Measurements from ENCODE around the gene G6PC1.
"Not testable (repeated sequence)": the region's sequence is repeated elsewhere in the genome, so short reads cannot be mapped to it uniquely, and the experiment has no call there.

The G6PC1 gene

DNA sequence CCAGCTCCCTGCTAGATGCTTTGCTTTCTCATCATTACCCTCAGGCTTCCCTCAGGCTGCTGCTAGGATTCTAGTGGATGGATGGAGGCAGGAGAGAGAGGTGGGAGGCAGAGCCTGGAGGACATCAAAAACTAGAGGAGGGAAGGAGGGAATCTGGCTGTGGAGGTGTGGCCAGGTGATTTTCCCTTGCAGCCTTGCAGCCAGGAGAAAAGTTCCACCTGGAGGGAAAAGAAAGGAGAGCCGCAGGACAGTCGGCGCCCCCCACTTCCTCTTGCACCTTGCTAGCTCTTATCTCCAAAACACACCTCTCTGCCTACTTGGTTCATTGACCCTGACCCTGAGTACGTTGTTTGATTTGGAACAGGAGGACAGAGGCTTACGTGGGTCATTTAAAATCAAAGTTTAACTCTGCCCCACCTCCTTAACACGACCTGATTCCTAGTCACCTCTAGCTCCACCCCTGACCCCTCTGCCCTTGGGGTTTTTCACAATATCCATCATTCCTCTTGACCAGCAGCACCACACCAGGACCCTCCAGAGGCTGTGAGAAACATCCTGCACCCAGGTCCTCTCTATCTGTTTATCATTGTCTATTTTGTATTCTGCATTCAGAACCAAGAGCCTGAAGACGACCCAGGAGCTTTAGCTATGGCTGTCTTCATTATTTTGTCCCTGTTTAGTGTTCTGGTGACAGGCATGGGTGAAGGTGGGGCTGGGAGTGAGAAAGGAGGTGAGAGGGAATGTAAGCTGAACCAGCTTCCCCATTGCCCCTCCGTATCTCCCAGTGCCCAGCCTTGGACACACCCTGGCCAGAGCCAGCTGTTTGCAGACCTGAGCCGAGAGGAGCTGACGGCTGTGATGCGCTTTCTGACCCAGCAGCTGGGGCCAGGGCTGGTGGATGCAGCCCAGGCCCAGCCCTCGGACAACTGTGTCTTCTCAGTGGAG, 33.7 kb upstream of the G6PC1 start:
- no peak overlapping the region for H3K27ac ChIP-seq (ENCODE audit: low read depth, low read length)
- no peaks in the 10 kb centered on the region for H3K4me1 ChIP-seq (ENCODE audit: control insufficient read depth, low read length)
- no peaks in the 10 kb centered on the region for H3K9me2 ChIP-seq (replicated peaks; ENCODE audit: control insufficient read depth, low read length)
- TF ChIP-seq CTCF (IDR thresholded peaks at IDR 0.05; ENCODE audit: low read depth, low read length, poor library complexity, severe bottlenecking): no peak
- no peak for TF ChIP-seq EZH2phosphoT487 (IDR thresholded peaks at IDR 0.05; ENCODE audit: borderline replicate concordance, low read length)
- H3K4me2 ChIP-seq (ENCODE audit: low read length): no peak overlapping the region
- no peaks in the 10 kb centered on the region for H3K9me3 ChIP-seq (ENCODE audit: control insufficient read depth, insufficient read depth, low read length)
- no peaks in the 10 kb centered on the region for H3K36me3 ChIP-seq (ENCODE audit: control insufficient read depth, low read length)
- peaks cover 18% of the 10 kb centered on the region; the same call in 1 of the 2 replicates for H3K27me3 ChIP-seq (ENCODE audit: control insufficient read depth, low read length)
- no peaks in the 10 kb centered on the region for H3K79me2 ChIP-seq (ENCODE audit: control insufficient read depth, low read length)
- no peak overlapping the region for H3K4me3 ChIP-seq (ENCODE audit: low read length)
- H3F3A ChIP-seq (ENCODE audit: control insufficient read depth, insufficient read depth): no peaks in the 10 kb centered on the region
- H4K20me1 ChIP-seq (ENCODE audit: control insufficient read depth, insufficient read depth, low read depth, low read length): no peaks in the 10 kb centered on the region

GRCh38 chr17:42867694-42868261, 32.8 kb upstream of the G6PC1 start:
- peaks cover 21% of the 10 kb centered on the region for H3K27me3 ChIP-seq (ENCODE audit: control insufficient read depth, low read length)
- H3K4me1 ChIP-seq (ENCODE audit: control insufficient read depth, low read length); H3F3A ChIP-seq (ENCODE audit: control insufficient read depth, insufficient read depth); H3K9me3 ChIP-seq (ENCODE audit: control insufficient read depth, insufficient read depth, low read length); H3K4me3 ChIP-seq (ENCODE audit: low read length); H3K79me2 ChIP-seq (ENCODE audit: control insufficient read depth, low read length); H3K36me3 ChIP-seq (ENCODE audit: control insufficient read depth, low read length); H3K9me2 ChIP-seq (replicated peaks; ENCODE audit: control insufficient read depth, low read length); H3K27ac ChIP-seq (ENCODE audit: low read depth, low read length); H3K4me2 ChIP-seq (ENCODE audit: low read length); H4K20me1 ChIP-seq (ENCODE audit: control insufficient read depth, insufficient read depth, low read depth, low read length): not testable (repeated sequence)

GRCh38 chr17:42868338-42868737, 32.3 kb upstream of the G6PC1 start:
- Histone ChIP-seq H3K9me3 (ENCODE audit: control insufficient read depth, insufficient read depth, low read length) (no peaks in the 10 kb centered on the region), H3K27ac (ENCODE audit: low read depth, low read length) (no peak overlapping the region), H3F3A (ENCODE audit: control insufficient read depth, insufficient read depth) (no peaks in the 10 kb centered on the region), H3K9me2 (replicated peaks; ENCODE audit: control insufficient read depth, low read length) (no peaks in the 10 kb centered on the region), H3K36me3 (ENCODE audit: control insufficient read depth, low read length) (no peaks in the 10 kb centered on the region), H3K27me3 (ENCODE audit: control insufficient read depth, low read length) (peaks cover 24% of the 10 kb centered on the region), H3K79me2 (ENCODE audit: control insufficient read depth, low read length) (no peaks in the 10 kb centered on the region), H3K4me3 (ENCODE audit: low read length) (no peak overlapping the region), H3K4me1 (ENCODE audit: control insufficient read depth, low read length) (no peaks in the 10 kb centered on the region), H3K4me2 (ENCODE audit: low read length) (no peak overlapping the region), H4K20me1 (ENCODE audit: control insufficient read depth, insufficient read depth, low read depth, low read length) (no peaks in the 10 kb centered on the region)
- TF ChIP-seq CTCF (IDR thresholded peaks at IDR 0.05; ENCODE audit: low read depth, low read length, poor library complexity, severe bottlenecking) (no peak), EZH2phosphoT487 (IDR thresholded peaks at IDR 0.05; ENCODE audit: borderline replicate concordance, low read length) (no peak)

GRCh38 chr17:42871647-42872046, 29.0 kb upstream of the G6PC1 start:
- Histone ChIP-seq H3K4me3 (ENCODE audit: low read length) (no peak overlapping the region), H4K20me1 (ENCODE audit: control insufficient read depth, insufficient read depth, low read depth, low read length) (no peaks in the 10 kb centered on the region), H3K27me3 (ENCODE audit: control insufficient read depth, low read length) (peaks cover 24% of the 10 kb centered on the region), H3F3A (ENCODE audit: control insufficient read depth, insufficient read depth) (no peaks in the 10 kb centered on the region), H3K4me1 (ENCODE audit: control insufficient read depth, low read length) (no peaks in the 10 kb centered on the region), H3K79me2 (ENCODE audit: control insufficient read depth, low read length) (no peaks in the 10 kb centered on the region), H3K4me2 (ENCODE audit: low read length) (no peak overlapping the region), H3K36me3 (ENCODE audit: control insufficient read depth, low read length) (no peaks in the 10 kb centered on the region), H3K27ac (ENCODE audit: low read depth, low read length) (no peak overlapping the region), H3K9me2 (replicated peaks; ENCODE audit: control insufficient read depth, low read length) (no peaks in the 10 kb centered on the region), H3K9me3 (ENCODE audit: control insufficient read depth, insufficient read depth, low read length) (no peaks in the 10 kb centered on the region)
- TF ChIP-seq CTCF (IDR thresholded peaks at IDR 0.05; ENCODE audit: low read depth, low read length, poor library complexity, severe bottlenecking): no peak
- TF ChIP-seq EZH2phosphoT487 (IDR thresholded peaks at IDR 0.05; ENCODE audit: borderline replicate concordance, low read length): no peak

All from DOHH2 (cell line).